Liver (tissue), 9 donors: Measurements from ENCODE around the gene RADIL. TPM values are rescaled to one million over a fixed set of nuclear protein-coding genes. Genes with fewer than 3 reads are reported as not detected.

Source experiments
- DNase-seq: peaks from one replicate; pipeline ENCODE4 v3.0.0-alpha.2; 2017; ENCODE audit warnings: low spot score
- H3K27ac ChIP-seq, 2 donors: one replicate each; pipeline ENCODE4 v1.7.0; 2013; ENCODE audit warnings: inconsistent platforms in 2 of 2, low read length in 2 of 2, control low read depth in 1 of 2, low read depth in 1 of 2, mild to moderate bottlenecking in 1 of 2
- H3K27me3 ChIP-seq, 4 donors: one replicate each; pipeline versions ENCODE4 v1.6.1 to v1.7.0; 2013; ENCODE audit warnings: low read length in 3 of 4, inconsistent platforms in 1 of 4, mild to moderate bottlenecking in 1 of 4, moderate library complexity in 1 of 4; ENCODE audit not compliant: control insufficient read depth in 4 of 4, insufficient read depth in 4 of 4
- H3K36me3 ChIP-seq, 4 donors: one replicate each; pipeline versions ENCODE4 v1.6.1 to v1.7.0; 2013; ENCODE audit warnings: low read length in 3 of 4, mild to moderate bottlenecking in 3 of 4, low read depth in 1 of 4, moderate library complexity in 1 of 4; ENCODE audit not compliant: control insufficient read depth in 4 of 4, insufficient read depth in 3 of 4
- H3K4me1 ChIP-seq, 4 donors: one replicate each; pipeline versions ENCODE4 v1.6.1 to v1.7.0; 2013; ENCODE audit warnings: low read length in 3 of 4, mild to moderate bottlenecking in 3 of 4, moderate library complexity in 1 of 4; ENCODE audit not compliant: control insufficient read depth in 4 of 4, insufficient read depth in 4 of 4
- H3K4me3 ChIP-seq, 3 donors: one replicate each; pipeline versions ENCODE4 v1.6.1 to v1.7.0; 2013; ENCODE audit warnings: low read length in 3 of 3, control low read depth in 1 of 3, low read depth in 1 of 3, mild to moderate bottlenecking in 1 of 3
- H3K9ac ChIP-seq, 2 donors: one replicate each; pipeline ENCODE4 v1.7.0; 2013; ENCODE audit warnings: low read length in 2 of 2, mild to moderate bottlenecking in 2 of 2, moderate library complexity in 2 of 2, control low read depth in 1 of 2, low read depth in 1 of 2
- H3K9me3 ChIP-seq, 4 donors: one replicate each; pipeline versions ENCODE4 v1.6.1 to v1.7.0; 2013; ENCODE audit warnings: low read length in 3 of 4; ENCODE audit not compliant: control insufficient read depth in 4 of 4
- ATF3 ChIP-seq: IDR thresholded peaks from 2 replicates; pipeline ENCODE4 v1.6.1; 2016; ENCODE audit warnings: antibody characterized with exemption
- EGR1 ChIP-seq, 2 donors: IDR thresholded peaks; 2 replicates each; pipeline ENCODE4 v1.6.1; 2016 to 2018; ENCODE audit warnings: antibody characterized with exemption in 2 of 2, low read depth in 2 of 2
- GABPA ChIP-seq, 2 donors: IDR thresholded peaks in 1 of 2; conservative IDR thresholded peaks in 1 of 2; 2 replicates each; pipeline ENCODE4 v1.6.1; 2016; ENCODE audit warnings: antibody characterized with exemption in 2 of 2, mild to moderate bottlenecking in 1 of 2, moderate library complexity in 1 of 2
- HNF4A ChIP-seq, 2 donors: conservative IDR thresholded peaks; 2 replicates each; pipeline ENCODE4 v1.6.1; 2016; ENCODE audit warnings: antibody characterized with exemption in 2 of 2, mild to moderate bottlenecking in 2 of 2
- HNF4G ChIP-seq: IDR thresholded peaks from 2 replicates; pipeline ENCODE4 v1.6.1; 2016; ENCODE audit warnings: antibody characterized with exemption
- MAX ChIP-seq: IDR thresholded peaks from 2 replicates; pipeline ENCODE4 v1.6.1; 2016; ENCODE audit warnings: antibody characterized with exemption
- NR2F2 ChIP-seq: IDR thresholded peaks from 2 replicates; pipeline ENCODE4 v1.6.1; 2016; ENCODE audit warnings: antibody characterized with exemption
- RAD21 ChIP-seq, 2 donors: IDR thresholded peaks; 2 replicates each; pipeline ENCODE4 v1.6.1; 2016; ENCODE audit warnings: antibody characterized with exemption in 2 of 2, mild to moderate bottlenecking in 2 of 2
- REST ChIP-seq: IDR thresholded peaks from 2 replicates; pipeline ENCODE4 v1.6.1; 2016; ENCODE audit warnings: antibody characterized with exemption, mild to moderate bottlenecking
- RXRA ChIP-seq, 2 donors: IDR thresholded peaks; 2 replicates each; pipeline ENCODE4 v1.6.1; 2017 to 2018; ENCODE audit warnings: antibody characterized with exemption in 2 of 2, mild to moderate bottlenecking in 1 of 2
- SP1 ChIP-seq: IDR thresholded peaks from 2 replicates; pipeline ENCODE4 v1.6.1; 2018; ENCODE audit warnings: antibody characterized with exemption, mild to moderate bottlenecking
- TAF1 ChIP-seq: conservative IDR thresholded peaks from 2 replicates; pipeline ENCODE4 v1.6.1; 2016; ENCODE audit warnings: antibody characterized with exemption, mild to moderate bottlenecking
- YY1 ChIP-seq: IDR thresholded peaks from 2 replicates; pipeline ENCODE4 v1.6.1; 2016; ENCODE audit warnings: antibody characterized with exemption, mild to moderate bottlenecking
- WGBS: extraction: QIAGEN DNeasy Blood & Tissue Kit; methylation state at CpG from one replicate; pipeline ENCODE4 v1.1.7; 2013; 5-methylcytosine and 5-hydroxymethylcytosine counted together
- polyA plus RNA-seq, 2 donors: library from polyadenylated mRNA; stranded (reverse) in 1 of 2; unstranded in 1 of 2; fragments of 200-250 nt in 1 of 2; fragments of >200 nt in 1 of 2; fragmentation: Nextera tagmentation in 1 of 2; extraction: Ambion mirVana in 1 of 2; gene quantifications; one replicate each; pipeline versions ENCODE4 v1.2.1 to v1.2.3, GENCODE V29; 2013 to 2015
- total RNA-seq, 2 donors: library from RNA; depleted of rRNA; stranded (reverse); fragments of >200 nt; gene quantifications; one replicate each; pipeline ENCODE4 v1.2.3, GENCODE V29; 2014
- TF ChIP-seq, protein P1 (sequence below): IDR thresholded peaks from 2 replicates; pipeline ENCODE4 v1.6.1; 2016; ENCODE audit warnings: antibody characterized with exemption
- TF ChIP-seq, protein P2 (sequence below): fragments of 150-350 bp; IDR thresholded peaks from 2 replicates; pipeline ENCODE4 v1.5.1; 2017; ENCODE audit warnings: improper control_type of control experiment, low read depth, low read length; ENCODE audit not compliant: missing input control
- donor health status: healthy.
- donor health status: healthy.
- donor health status: healthy.
- donor health status: healthy.
- donor health status: healthy.

The RADIL gene
- total and polyA plus RNA-seq, 4 donors, result 0.14 to 0.25 (median 0.21) TPM; not detected in 1

DNA sequence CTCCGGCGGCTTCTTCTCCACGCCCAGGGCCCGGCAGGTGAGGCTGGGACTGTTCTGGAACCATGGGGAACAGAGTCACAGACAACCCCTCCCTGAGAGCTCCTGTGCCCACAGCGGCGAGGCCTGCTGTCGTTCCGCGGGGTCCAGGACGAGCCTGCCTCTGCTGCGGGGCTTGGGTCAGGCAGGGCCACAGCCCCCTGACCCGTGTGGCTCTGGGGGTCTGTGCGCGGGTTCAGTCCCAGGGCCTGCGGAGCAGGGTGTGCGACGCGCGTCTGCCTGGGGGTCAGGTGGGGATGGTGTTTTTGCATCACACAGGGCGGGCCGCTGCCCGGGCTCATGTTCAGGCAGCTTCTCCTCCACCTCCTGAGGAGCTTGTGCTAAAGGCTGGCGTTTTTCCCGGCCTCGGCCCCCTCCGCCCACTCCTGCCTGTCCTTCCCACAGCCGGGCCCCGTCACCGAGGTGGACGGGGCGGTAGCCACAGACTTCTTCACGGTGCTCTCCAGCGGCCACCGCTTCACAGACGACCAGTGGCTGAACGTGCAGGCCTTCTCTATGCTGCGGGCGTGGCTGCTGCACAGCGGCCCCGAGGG, 99.7 kb downstream of the RADIL start (continued):
- TF ChIP-seq REST, result no peak
- TF ChIP-seq, protein P1, sequence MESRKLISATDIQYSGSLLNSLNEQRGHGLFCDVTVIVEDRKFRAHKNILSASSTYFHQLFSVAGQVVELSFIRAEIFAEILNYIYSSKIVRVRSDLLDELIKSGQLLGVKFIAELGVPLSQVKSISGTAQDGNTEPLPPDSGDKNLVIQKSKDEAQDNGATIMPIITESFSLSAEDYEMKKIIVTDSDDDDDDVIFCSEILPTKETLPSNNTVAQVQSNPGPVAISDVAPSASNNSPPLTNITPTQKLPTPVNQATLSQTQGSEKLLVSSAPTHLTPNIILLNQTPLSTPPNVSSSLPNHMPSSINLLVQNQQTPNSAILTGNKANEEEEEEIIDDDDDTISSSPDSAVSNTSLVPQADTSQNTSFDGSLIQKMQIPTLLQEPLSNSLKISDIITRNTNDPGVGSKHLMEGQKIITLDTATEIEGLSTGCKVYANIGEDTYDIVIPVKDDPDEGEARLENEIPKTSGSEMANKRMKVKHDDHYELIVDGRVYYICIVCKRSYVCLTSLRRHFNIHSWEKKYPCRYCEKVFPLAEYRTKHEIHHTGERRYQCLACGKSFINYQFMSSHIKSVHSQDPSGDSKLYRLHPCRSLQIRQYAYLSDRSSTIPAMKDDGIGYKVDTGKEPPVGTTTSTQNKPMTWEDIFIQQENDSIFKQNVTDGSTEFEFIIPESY, result no peak
- no peak for TF ChIP-seq SP1
- TF ChIP-seq YY1, result no peak

DNA sequence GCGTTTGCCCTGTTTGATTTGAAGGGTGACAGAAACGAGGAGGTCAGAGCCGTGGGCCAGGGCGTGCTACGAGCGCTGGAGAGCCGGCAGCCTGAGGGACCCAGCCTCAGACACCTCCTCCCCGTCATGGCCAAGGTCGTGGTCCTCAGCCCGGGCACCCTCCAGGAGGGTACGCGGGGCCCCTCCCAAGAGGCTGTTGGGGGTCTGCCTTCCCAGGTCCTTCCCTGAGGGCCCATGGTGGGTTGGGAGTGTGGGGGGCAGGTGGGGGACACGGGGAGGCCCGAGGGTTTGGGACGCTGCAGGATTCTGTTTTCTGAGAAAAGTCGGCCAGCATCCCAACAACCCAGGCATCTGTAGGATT, 100.2 kb downstream of the RADIL start:
- no peak for TF ChIP-seq RAD21 (IDR thresholded peaks at IDR 0.05)
- TF ChIP-seq RXRA (IDR thresholded peaks at IDR 0.05), result no peak
- TF ChIP-seq TAF1, result no peak
- no peak for TF ChIP-seq MAX
- no peak for TF ChIP-seq HNF4A (conservative IDR thresholded peaks at IDR 0.05)
- TF ChIP-seq EGR1 (IDR thresholded peaks at IDR 0.05; ENCODE audit: low read depth in 2 of 2), result no peak
- TF ChIP-seq SP1, result no peak
- TF ChIP-seq, protein P2, sequence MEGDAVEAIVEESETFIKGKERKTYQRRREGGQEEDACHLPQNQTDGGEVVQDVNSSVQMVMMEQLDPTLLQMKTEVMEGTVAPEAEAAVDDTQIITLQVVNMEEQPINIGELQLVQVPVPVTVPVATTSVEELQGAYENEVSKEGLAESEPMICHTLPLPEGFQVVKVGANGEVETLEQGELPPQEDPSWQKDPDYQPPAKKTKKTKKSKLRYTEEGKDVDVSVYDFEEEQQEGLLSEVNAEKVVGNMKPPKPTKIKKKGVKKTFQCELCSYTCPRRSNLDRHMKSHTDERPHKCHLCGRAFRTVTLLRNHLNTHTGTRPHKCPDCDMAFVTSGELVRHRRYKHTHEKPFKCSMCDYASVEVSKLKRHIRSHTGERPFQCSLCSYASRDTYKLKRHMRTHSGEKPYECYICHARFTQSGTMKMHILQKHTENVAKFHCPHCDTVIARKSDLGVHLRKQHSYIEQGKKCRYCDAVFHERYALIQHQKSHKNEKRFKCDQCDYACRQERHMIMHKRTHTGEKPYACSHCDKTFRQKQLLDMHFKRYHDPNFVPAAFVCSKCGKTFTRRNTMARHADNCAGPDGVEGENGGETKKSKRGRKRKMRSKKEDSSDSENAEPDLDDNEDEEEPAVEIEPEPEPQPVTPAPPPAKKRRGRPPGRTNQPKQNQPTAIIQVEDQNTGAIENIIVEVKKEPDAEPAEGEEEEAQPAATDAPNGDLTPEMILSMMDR, result no peak
- TF ChIP-seq YY1, result no peak
- TF ChIP-seq REST, result no peak
- no peak for TF ChIP-seq NR2F2
- TF ChIP-seq GABPA (IDR thresholded peaks at IDR 0.05 in 1 of 2, conservative IDR thresholded peaks at IDR 0.05 in 1 of 2), result no peak
- TF ChIP-seq ATF3, result no peak
- TF ChIP-seq HNF4G, result no peak
- no peaks in the 10 kb centered on the region for H3K27me3 ChIP-seq
- 93% methylated on average over 16 of the region's 16 CpGs for WGBS
- H3K9ac ChIP-seq, result no peak overlapping the region
- H3K36me3 ChIP-seq, result peaks cover 20 to 73% (median 35%) of the 10 kb centered on the region in 4 donors
- no peaks in the 10 kb centered on the region for H3K9me3 ChIP-seq
- H3K4me3 ChIP-seq, result no peak overlapping the region
- DNase-seq, result no peak
- H3K4me1 ChIP-seq, result peaks cover 0 to 2% (median 0%) of the 10 kb centered on the region in 4 donors
- no peak overlapping the region for H3K27ac ChIP-seq
